Measurements from ENCODE around the gene LMBR1L. TPM values are rescaled to one million over a fixed set of nuclear protein-coding genes. Genes with fewer than 3 reads are reported as not detected.
"Not testable (repeated sequence)": the region's sequence is repeated elsewhere in the genome, so short reads cannot be mapped to it uniquely, and the experiment has no call there.

The LMBR1L gene
- total RNA-seq, 1 donor from 2014 or later, result 74.2 TPM

DNA sequence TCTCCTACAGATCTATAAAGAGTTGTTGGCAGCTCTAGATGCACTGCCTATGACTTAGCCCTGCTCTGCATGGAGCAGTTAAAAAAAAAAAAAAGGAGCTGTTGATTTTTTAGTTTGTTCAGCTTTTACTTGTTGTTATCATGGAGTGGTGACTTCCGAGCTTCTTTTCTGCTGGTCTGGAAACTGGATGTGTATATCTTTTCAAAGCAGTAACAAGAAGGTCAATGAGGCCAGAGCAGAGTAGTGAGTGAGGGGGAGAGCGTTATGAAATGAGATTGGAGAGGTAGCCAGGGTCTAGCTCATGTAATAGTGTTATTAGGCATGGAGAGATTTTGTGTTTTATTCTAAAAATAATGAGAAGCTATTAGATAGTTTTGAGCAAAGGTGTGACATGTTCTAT is 33.7 kb upstream of the LMBR1L start:
- Histone ChIP-seq H3K27ac (no peak overlapping the region), H3K27me3 (no peaks in the 10 kb centered on the region), H3K4me3 (no peak overlapping the region), H3K4me1 (no peaks in the 10 kb centered on the region), H3K36me3 (no peaks in the 10 kb centered on the region), H3K9me3 (no peaks in the 10 kb centered on the region)
- no peak for DNase-seq (ENCODE audit: low spot score in 2 of 2)
- TF ChIP-seq, protein P1, sequence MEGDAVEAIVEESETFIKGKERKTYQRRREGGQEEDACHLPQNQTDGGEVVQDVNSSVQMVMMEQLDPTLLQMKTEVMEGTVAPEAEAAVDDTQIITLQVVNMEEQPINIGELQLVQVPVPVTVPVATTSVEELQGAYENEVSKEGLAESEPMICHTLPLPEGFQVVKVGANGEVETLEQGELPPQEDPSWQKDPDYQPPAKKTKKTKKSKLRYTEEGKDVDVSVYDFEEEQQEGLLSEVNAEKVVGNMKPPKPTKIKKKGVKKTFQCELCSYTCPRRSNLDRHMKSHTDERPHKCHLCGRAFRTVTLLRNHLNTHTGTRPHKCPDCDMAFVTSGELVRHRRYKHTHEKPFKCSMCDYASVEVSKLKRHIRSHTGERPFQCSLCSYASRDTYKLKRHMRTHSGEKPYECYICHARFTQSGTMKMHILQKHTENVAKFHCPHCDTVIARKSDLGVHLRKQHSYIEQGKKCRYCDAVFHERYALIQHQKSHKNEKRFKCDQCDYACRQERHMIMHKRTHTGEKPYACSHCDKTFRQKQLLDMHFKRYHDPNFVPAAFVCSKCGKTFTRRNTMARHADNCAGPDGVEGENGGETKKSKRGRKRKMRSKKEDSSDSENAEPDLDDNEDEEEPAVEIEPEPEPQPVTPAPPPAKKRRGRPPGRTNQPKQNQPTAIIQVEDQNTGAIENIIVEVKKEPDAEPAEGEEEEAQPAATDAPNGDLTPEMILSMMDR (IDR thresholded peaks at IDR 0.05), result no peak
- intact Hi-C loops (cut with DNase I), result no loop called here

DNA sequence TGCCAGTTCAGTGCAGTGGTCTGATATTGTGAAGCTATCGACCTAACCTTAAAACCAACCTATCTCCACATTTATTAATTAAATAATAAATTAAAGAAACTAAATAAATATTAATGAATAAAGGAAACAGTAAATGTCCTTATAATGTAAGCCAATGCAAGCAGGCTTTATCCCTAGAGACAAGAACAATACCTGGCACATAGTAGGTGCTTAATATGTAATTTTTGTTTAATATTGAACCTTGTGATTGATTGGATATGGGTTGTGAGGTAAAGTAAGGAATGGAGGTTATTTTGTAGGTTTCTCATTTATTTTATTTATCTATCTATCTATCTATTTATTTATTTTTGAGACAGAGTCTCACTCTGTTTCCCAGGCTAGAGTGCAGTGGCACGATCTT is 28.4 kb upstream of the LMBR1L start:
- no peaks in the 10 kb centered on the region for H3K4me1 ChIP-seq
- no peaks in the 10 kb centered on the region for H3K9me3 ChIP-seq
- DNase-seq (ENCODE audit: low spot score in 2 of 2), result no peak
- no peaks in the 10 kb centered on the region for H3K27me3 ChIP-seq
- no peak overlapping the region for H3K4me3 ChIP-seq
- TF ChIP-seq, protein P1 (IDR thresholded peaks at IDR 0.05), result no peak
- H3K36me3 ChIP-seq, result no peaks in the 10 kb centered on the region
- intact Hi-C loops (cut with DNase I), result no loop called here
- H3K27ac ChIP-seq, result no peak overlapping the region

DNA sequence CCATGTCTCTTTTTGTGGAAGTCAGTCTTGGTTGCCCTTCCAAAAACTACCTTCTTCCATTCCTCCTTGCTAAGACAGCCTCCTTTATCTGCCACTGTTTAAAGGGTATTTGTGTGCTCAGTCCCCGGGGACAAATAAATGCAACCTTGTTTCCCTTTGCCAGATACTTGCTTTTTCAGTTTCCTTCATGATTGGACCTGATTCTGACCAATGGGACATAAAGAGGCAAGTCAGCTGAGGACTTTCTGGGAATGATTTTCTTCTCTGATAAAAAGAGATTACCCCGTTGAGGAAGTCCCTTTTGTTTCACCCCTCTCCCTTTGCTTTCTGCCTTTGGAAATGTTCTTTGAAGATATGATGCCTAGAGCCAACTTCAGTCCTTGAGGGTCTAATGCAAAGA is 27.9 kb upstream of the LMBR1L start:
- Histone ChIP-seq H3K4me3 (no peak overlapping the region), H3K27me3 (no peaks in the 10 kb centered on the region), H3K4me1 (peaks cover 0 to 4% of the 10 kb centered on the region in 2 donors), H3K27ac (no peak overlapping the region), H3K36me3 (no peaks in the 10 kb centered on the region), H3K9me3 (no peaks in the 10 kb centered on the region)
- intact Hi-C loops (cut with DNase I), result no loop called here
- TF ChIP-seq, protein P1 (IDR thresholded peaks at IDR 0.05), result no peak
- no peak for DNase-seq (ENCODE audit: low spot score in 2 of 2)

DNA sequence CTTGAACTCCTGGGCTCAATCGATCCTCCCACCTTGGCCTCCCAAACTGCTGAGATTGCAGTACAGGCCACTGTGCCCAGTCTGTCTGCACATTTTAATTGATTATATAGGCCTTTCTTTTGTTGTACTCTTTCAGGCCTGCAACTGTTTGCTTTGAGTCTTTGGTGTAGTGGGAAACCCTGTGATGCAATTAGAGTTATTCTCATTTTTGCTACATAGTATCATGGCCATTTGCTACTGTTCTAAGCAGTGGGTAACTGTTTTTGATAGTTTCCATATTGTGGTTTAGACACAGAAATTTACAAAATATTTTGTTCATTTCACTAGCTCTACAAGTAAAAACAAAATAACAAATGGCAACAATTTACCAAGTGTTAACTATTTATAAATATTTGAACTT is 26.8 kb upstream of the LMBR1L start:
- TF ChIP-seq, protein P1 (IDR thresholded peaks at IDR 0.05), result no peak
- intact Hi-C loops (cut with DNase I), result no loop called here
- no peaks in the 10 kb centered on the region for H3K9me3 ChIP-seq
- H3K4me3 ChIP-seq, result no peak overlapping the region
- no peaks in the 10 kb centered on the region for H3K27me3 ChIP-seq
- no peaks in the 10 kb centered on the region for H3K36me3 ChIP-seq
- H3K27ac ChIP-seq, result no peak overlapping the region
- DNase-seq (ENCODE audit: low spot score in 2 of 2), result no peak
- H3K4me1 ChIP-seq, result peaks cover 0 to 11% of the 10 kb centered on the region in 2 donors

DNA sequence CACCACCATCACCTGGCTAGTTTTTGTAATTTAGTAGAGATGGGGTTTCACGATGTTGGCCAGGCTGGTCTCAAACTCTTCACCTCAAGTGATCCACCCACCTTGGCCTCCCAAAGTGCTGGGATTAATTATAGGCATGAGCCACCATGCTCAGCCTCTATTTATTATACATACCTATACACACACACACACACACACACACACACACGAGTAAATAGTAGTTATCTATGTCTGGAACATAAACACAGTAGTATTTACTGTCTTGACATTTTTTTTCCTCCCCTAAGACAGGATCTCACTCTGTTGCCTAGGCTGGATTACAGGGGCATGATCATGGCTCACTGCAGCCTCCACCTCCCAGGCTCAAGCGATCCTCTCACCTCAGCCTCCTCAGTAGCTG is 26.4 kb upstream of the LMBR1L start:
- H3K9me3 ChIP-seq; DNase-seq (ENCODE audit: low spot score in 2 of 2); H3K27me3 ChIP-seq; intact Hi-C loops (cut with DNase I); H3K36me3 ChIP-seq; H3K4me3 ChIP-seq; H3K27ac ChIP-seq: not testable (repeated sequence)
- peaks cover 0 to 11% of the 10 kb centered on the region in 2 donors for H3K4me1 ChIP-seq

DNA sequence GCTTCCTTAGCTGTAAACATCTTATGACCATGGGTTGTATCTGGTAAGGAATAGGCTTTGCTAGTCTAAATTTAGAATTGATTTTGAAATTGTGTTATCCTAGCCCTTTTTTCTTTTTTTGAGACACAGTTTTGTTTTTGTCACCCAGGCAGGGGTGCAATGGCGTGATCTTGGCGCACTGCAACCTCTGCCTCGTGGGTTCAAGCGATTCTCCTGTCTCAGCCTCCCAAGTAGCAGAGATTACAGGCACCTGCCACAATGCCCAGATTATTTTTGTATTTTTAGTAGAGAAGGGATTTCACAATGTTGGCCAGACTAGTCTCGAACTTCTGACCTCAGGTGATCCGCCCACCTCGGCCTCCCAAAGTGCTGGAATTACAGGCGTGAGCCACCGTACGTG is 22.9 kb upstream of the LMBR1L start:
- DNase-seq (ENCODE audit: low spot score in 2 of 2), result no peak
- no peaks in the 10 kb centered on the region for H3K27me3 ChIP-seq
- H3K4me3 ChIP-seq, result peak overlapping the region in 1 of 2 donors; percentile 92
- H3K36me3 ChIP-seq, result peaks cover 12 to 14% of the 10 kb centered on the region in 2 donors
- H3K27ac ChIP-seq, result peak overlapping the region; percentile 74 to 100
- H3K9me3 ChIP-seq, result no peaks in the 10 kb centered on the region
- TF ChIP-seq, protein P1 (IDR thresholded peaks at IDR 0.05), result no peak
- intact Hi-C loops (cut with DNase I), result loop anchor here (5.0 kb wide), 1 partner anchor 609 kb away; the partner anchor contains the start of gene TMBIM6
- H3K4me1 ChIP-seq, result peaks cover 14 to 23% of the 10 kb centered on the region in 2 donors

Measured in ascending aorta (tissue), 2 donors.